ENCODE results near the gene SRGAP3. TPM values are rescaled to one million over a fixed set of nuclear protein-coding genes. Genes with fewer than 3 reads are reported as not detected.

Gene SRGAP3
- total RNA-seq, 2 experiments from 2014 or later, result 2.8 to 3.2 TPM

DNA sequence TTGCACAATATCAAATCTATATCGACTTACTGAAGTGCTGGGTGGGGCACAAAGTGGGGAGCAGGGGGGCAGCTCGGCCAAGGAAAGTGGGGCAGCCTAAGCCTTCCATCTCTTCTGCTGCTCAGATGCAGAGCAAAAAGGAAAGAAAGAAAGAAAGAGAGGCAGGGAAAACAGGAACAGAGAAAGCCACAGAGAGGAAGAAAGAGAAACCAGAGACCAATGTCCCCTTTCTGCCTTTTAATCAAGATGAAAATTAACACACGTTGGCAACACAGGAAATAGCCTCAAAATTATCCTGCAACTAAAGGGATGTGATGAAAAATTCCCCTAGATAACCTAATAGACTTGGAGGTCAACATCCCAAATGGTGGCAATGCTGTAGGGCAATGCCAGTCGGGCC lies 214.0 kb downstream of the SRGAP3 start:
- TF ChIP-seq, protein P1, sequence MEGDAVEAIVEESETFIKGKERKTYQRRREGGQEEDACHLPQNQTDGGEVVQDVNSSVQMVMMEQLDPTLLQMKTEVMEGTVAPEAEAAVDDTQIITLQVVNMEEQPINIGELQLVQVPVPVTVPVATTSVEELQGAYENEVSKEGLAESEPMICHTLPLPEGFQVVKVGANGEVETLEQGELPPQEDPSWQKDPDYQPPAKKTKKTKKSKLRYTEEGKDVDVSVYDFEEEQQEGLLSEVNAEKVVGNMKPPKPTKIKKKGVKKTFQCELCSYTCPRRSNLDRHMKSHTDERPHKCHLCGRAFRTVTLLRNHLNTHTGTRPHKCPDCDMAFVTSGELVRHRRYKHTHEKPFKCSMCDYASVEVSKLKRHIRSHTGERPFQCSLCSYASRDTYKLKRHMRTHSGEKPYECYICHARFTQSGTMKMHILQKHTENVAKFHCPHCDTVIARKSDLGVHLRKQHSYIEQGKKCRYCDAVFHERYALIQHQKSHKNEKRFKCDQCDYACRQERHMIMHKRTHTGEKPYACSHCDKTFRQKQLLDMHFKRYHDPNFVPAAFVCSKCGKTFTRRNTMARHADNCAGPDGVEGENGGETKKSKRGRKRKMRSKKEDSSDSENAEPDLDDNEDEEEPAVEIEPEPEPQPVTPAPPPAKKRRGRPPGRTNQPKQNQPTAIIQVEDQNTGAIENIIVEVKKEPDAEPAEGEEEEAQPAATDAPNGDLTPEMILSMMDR (IDR thresholded peaks at IDR 0.05), result no peak
- Histone ChIP-seq H3K36me3 (ENCODE audit: insufficient read depth, low read length) (no peaks in the 10 kb centered on the region), H3K4me3 (ENCODE audit: low read length) (no peak overlapping the region), H3K9me3 (ENCODE audit: control insufficient read depth in 1 of 2, insufficient read depth in 1 of 2, low read length in 2 of 2) (no peaks in the 10 kb centered on the region), H3K27ac (ENCODE audit: low read depth in 1 of 2, low read length in 2 of 2) (no peak overlapping the region), H3K4me1 (ENCODE audit: insufficient read depth, low read length) (no peaks in the 10 kb centered on the region), H3K27me3 (ENCODE audit: control insufficient read depth in 1 of 2, insufficient read depth in 2 of 2, low read length in 2 of 2) (no peaks in the 10 kb centered on the region)
- no peaks in the 10 kb centered on the region for H3K36me3 Mint-ChIP-seq (ENCODE audit: low read depth)
- DNase-seq (no peak), ATAC-seq (ENCODE audit: poor library complexity) (no peak)
- ChIA-PET CTCF (no interaction called here), POLR2A (no interaction called here)
- H3K27me3 Mint-ChIP-seq, result no peaks in the 10 kb centered on the region
- no peaks in the 10 kb centered on the region for H3K4me1 Mint-ChIP-seq (ENCODE audit: low read depth)
- intact Hi-C loops (cut with DNase I, micrococcal nuclease), result no loop called here
- no peak overlapping the region for H3K4me3 Mint-ChIP-seq
- no peaks in the 10 kb centered on the region for H3K9me3 Mint-ChIP-seq
- no peak overlapping the region for H3K27ac Mint-ChIP-seq

DNA sequence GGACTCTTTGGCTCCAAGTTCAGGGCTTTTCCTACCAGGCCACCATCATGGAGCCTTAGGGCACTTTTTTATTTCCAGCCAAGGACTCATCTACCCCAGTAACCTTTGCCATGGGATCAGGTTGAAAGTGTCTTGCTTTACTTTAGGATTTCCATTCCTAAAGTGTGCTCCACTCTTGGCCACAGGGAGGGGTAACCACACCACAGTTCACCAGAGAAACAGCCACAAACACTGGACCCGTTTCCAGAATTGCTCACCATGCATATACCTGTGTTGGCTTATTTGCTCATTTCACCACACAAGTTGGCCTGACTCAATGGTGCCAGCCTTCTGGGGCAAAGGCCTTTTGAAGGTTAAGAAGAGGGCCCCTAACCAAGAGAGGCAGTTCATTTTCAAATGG lies 215.6 kb downstream of the SRGAP3 start:
- H3K27me3 Mint-ChIP-seq, result no peaks in the 10 kb centered on the region
- intact Hi-C loops (cut with DNase I, micrococcal nuclease), result no loop called here

DNA sequence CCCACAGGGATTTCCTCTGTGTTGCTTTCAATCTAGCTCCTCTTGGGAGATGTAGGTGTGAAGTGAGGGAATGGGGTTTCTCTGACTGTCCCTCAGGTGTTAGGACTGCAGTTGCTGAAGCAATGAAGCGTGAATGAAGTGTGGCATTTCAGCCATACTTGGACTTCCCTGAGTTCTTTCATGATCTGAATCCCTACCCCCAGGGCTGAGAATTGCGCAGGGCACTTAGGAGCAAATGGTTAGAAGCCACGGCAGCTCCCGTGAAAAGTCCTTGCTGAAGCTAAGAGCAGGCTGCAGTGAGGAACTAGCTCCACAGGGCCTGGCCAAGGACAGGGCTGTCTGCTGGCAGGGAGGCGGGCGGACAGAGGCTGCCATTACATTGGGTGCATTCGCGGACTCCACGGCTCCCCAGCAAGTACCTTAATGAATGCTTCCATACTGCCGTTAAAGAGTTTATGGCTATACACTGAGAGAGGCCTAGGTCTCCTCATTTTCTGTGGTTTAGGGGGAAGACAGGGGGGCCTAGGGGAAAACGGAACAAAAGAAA lies 217.1 kb downstream of the SRGAP3 start:
- H3K27me3 Mint-ChIP-seq, result no peaks in the 10 kb centered on the region
- H3K4me3 ChIP-seq (ENCODE audit: low read length), result no peak overlapping the region
- CTCF ChIA-PET, result interaction anchor here (0.7 kb wide), 1 partner anchor 8 kb away, joined by 3 read pairs; no protein-coding TSS in a partner anchor
- no peaks in the 10 kb centered on the region for H3K4me1 Mint-ChIP-seq (ENCODE audit: low read depth)
- ATAC-seq (ENCODE audit: poor library complexity) (no peak), DNase-seq (no peak)
- no peak overlapping the region for H3K27ac ChIP-seq (ENCODE audit: low read depth in 1 of 2, low read length in 2 of 2)
- H3K27ac Mint-ChIP-seq, result no peak overlapping the region
- intact Hi-C loops (cut with DNase I, micrococcal nuclease), result no loop called here
- H3K4me3 Mint-ChIP-seq, result no peak overlapping the region
- H3K36me3 Mint-ChIP-seq (ENCODE audit: low read depth), result no peaks in the 10 kb centered on the region
- no peaks in the 10 kb centered on the region for H3K27me3 ChIP-seq (ENCODE audit: control insufficient read depth in 1 of 2, insufficient read depth in 2 of 2, low read length in 2 of 2)
- no peaks in the 10 kb centered on the region for H3K36me3 ChIP-seq (ENCODE audit: insufficient read depth, low read length)
- H3K9me3 ChIP-seq (ENCODE audit: control insufficient read depth in 1 of 2, insufficient read depth in 1 of 2, low read length in 2 of 2), result no peaks in the 10 kb centered on the region
- POLR2A ChIA-PET, result no interaction called here
- no peaks in the 10 kb centered on the region for H3K9me3 Mint-ChIP-seq
- H3K4me1 ChIP-seq (ENCODE audit: insufficient read depth, low read length), result no peaks in the 10 kb centered on the region
- TF ChIP-seq, protein P1 (IDR thresholded peaks at IDR 0.05), result no peak

More for the DNA sequence above, 215.6 kb downstream of the SRGAP3 start:
- no peaks in the 10 kb centered on the region for H3K9me3 Mint-ChIP-seq
- H3K36me3 Mint-ChIP-seq (ENCODE audit: low read depth), result no peaks in the 10 kb centered on the region
- no peaks in the 10 kb centered on the region for H3K27me3 ChIP-seq (ENCODE audit: control insufficient read depth in 1 of 2, insufficient read depth in 2 of 2, low read length in 2 of 2)
- no peak overlapping the region for H3K27ac Mint-ChIP-seq
- no peaks in the 10 kb centered on the region for H3K36me3 ChIP-seq (ENCODE audit: insufficient read depth, low read length)
- POLR2A ChIA-PET, result no interaction called here
- no peak overlapping the region for H3K4me3 ChIP-seq (ENCODE audit: low read length)
- H3K4me1 Mint-ChIP-seq (ENCODE audit: low read depth), result no peaks in the 10 kb centered on the region
- no peak for ATAC-seq (ENCODE audit: poor library complexity)
- no peak for DNase-seq
- no peak overlapping the region for H3K27ac ChIP-seq (ENCODE audit: low read depth in 1 of 2, low read length in 2 of 2)
- TF ChIP-seq, protein P1 (IDR thresholded peaks at IDR 0.05), result no peak
- no peak overlapping the region for H3K4me3 Mint-ChIP-seq
- CTCF ChIA-PET, result no interaction called here
- H3K9me3 ChIP-seq (ENCODE audit: control insufficient read depth in 1 of 2, insufficient read depth in 1 of 2, low read length in 2 of 2), result no peaks in the 10 kb centered on the region
- H3K4me1 ChIP-seq (ENCODE audit: insufficient read depth, low read length), result no peaks in the 10 kb centered on the region
